B cell (primary cell): Measurements from ENCODE around the gene THEMIS2. TPM values are rescaled to one million over a fixed set of nuclear protein-coding genes. Genes with fewer than 3 reads are reported as not detected.

ENCODE experiments used
- ATAC-seq: fragments of 200-7000 bp; cut with Tn5 transposase; one replicate; pipeline ENCODE4 v1.10.0; 2021; ENCODE audit warnings: low read depth, mild to moderate bottlenecking, moderate number of reproducible peaks, moderate library complexity
- CTCF ChIA-PET: fragments of 350-600 bp; sonication (Branson Sonifier 250); formaldehyde crosslinking; loops from one replicate; lab custom pipeline; 2021; ENCODE audit warnings: antibody characterized with exemption, inconsistent platforms; lab: Charles Lee
- POLR2A ChIA-PET: fragments of 350-600 bp; sonication (Branson Sonifier 250); formaldehyde crosslinking; loops from one replicate; lab custom pipeline; 2021; ENCODE audit warnings: antibody characterized with exemption; lab: Charles Lee
- DNase-seq: peaks from one replicate; pipeline ENCODE4 v3.0.0; 2013
- H2AFZ ChIP-seq: 2 replicates; pipeline ENCODE4 v1.6.1; 2012; ENCODE audit warnings: mild to moderate bottlenecking, low read depth, low read length; ENCODE audit not compliant: insufficient read depth, poor library complexity, severe bottlenecking
- H3K27ac ChIP-seq, 2 donors: 1 replicate in 1 of 2; 2 replicates in 1 of 2; pipeline ENCODE4 v1.5.1; 2012 to 2013; ENCODE audit warnings: low read length in 2 of 2, mild to moderate bottlenecking in 2 of 2, moderate library complexity in 1 of 2
- H3K27me3 ChIP-seq, 4 experiments: fragments of 200-600 bp in 1 of 4; sonication (generic) in 1 of 4; replicated peaks in 1 of 4; 1 replicate in 2 of 4; 2 replicates in 2 of 4; pipeline versions ENCODE4 v1.6.1 to v1.7.0; 2013 to 2016; ENCODE audit warnings: low read length in 3 of 4, mild to moderate bottlenecking in 2 of 4, mixed read lengths in 1 of 4, moderate library complexity in 1 of 4; ENCODE audit not compliant: insufficient read depth in 4 of 4, control insufficient read depth in 3 of 4; ENCODE audit errors: control extremely low read depth in 1 of 4
- H3K36me3 ChIP-seq, 2 experiments: replicated peaks in 1 of 2; 1 replicate in 1 of 2; 2 replicates in 1 of 2; pipeline versions ENCODE4 v1.6.1 to v1.7.1; 2013; ENCODE audit warnings: low read length in 1 of 2; ENCODE audit not compliant: insufficient read depth in 2 of 2, control insufficient read depth in 1 of 2; ENCODE audit errors: control extremely low read depth in 1 of 2, extremely low read depth in 1 of 2
- H3K4me1 ChIP-seq, 2 donors: fragments of 200-600 bp in 1 of 2; sonication (generic) in 1 of 2; 1 replicate in 1 of 2; 2 replicates in 1 of 2; pipeline versions ENCODE4 v1.5.1 to v1.6.1; 2013 to 2017; ENCODE audit warnings: low read length in 2 of 2; ENCODE audit not compliant: control insufficient read depth in 2 of 2, insufficient read depth in 2 of 2
- H3K4me2 ChIP-seq: replicated peaks from 2 replicates; pipeline ENCODE3; 2012; ENCODE audit warnings: mild to moderate bottlenecking, low read depth, low read length; ENCODE audit not compliant: poor library complexity, severe bottlenecking
- H3K4me3 ChIP-seq, 5 experiments: fragments of 200-600 bp in 1 of 5; sonication (generic) in 1 of 5; 1 replicate in 3 of 5; 2 replicates in 2 of 5; pipeline versions ENCODE4 v1.5.1 to v1.7.0; 2011 to 2016; ENCODE audit warnings: low read length in 4 of 5, mild to moderate bottlenecking in 4 of 5, low read depth in 2 of 5, control low read depth in 1 of 5, moderate library complexity in 1 of 5; ENCODE audit not compliant: insufficient read depth in 1 of 5; ENCODE audit errors: control extremely low read depth in 1 of 5, extremely low read depth in 1 of 5
- H3K79me2 ChIP-seq: fragments of 200-600 bp; sonication (generic); one replicate; pipeline ENCODE4 v1.6.0; 2016; ENCODE audit warnings: low read length; ENCODE audit not compliant: control insufficient read depth, insufficient read depth
- H3K9ac ChIP-seq: fragments of 200-600 bp; sonication (generic); 2 replicates; pipeline ENCODE4 v1.6.1; 2017; ENCODE audit warnings: mild to moderate bottlenecking, low read length, moderate library complexity
- H3K9me3 ChIP-seq, 3 donors: one replicate each; pipeline versions ENCODE4 v1.6.1 to v1.7.1; 2013; ENCODE audit warnings: low read length in 2 of 3; ENCODE audit not compliant: control insufficient read depth in 2 of 3, insufficient read depth in 1 of 3; ENCODE audit errors: control extremely low read depth in 1 of 3
- H4K20me1 ChIP-seq: 2 replicates; pipeline ENCODE4 v1.6.0; 2012; ENCODE audit warnings: mild to moderate bottlenecking, low read length; ENCODE audit not compliant: insufficient read depth, control insufficient read depth, poor library complexity, severe bottlenecking
- H3K27ac Mint-ChIP-seq: one replicate; pipeline ENCODE4 v1.8.0; 2021; ENCODE audit warnings: mixed read lengths
- H3K27me3 Mint-ChIP-seq: one replicate; pipeline ENCODE4 v1.8.0; 2021; ENCODE audit warnings: mixed read lengths
- H3K4me1 Mint-ChIP-seq: one replicate; pipeline ENCODE4 v1.8.0; 2021; ENCODE audit warnings: mixed read lengths
- H3K4me3 Mint-ChIP-seq: one replicate; pipeline ENCODE4 v1.8.0; 2021; ENCODE audit warnings: mixed read lengths
- H3K9me3 Mint-ChIP-seq: one replicate; pipeline ENCODE4 v1.8.0; 2022; ENCODE audit warnings: mixed read lengths; ENCODE audit not compliant: insufficient read depth
- EZH2 ChIP-seq: IDR thresholded peaks from 2 replicates; pipeline ENCODE4 v1.6.1; 2012; ENCODE audit warnings: borderline replicate concordance, low read depth, mild to moderate bottlenecking, moderate library complexity, low read length; ENCODE audit not compliant: insufficient read depth, poor library complexity, severe bottlenecking
- WGBS: methylation state at CpG from one replicate; pipeline ENCODE4 v1.1.5; 2013; ENCODE audit warnings: missing lambda C conversion rate; ENCODE audit not compliant: insufficient coverage; 5-methylcytosine and 5-hydroxymethylcytosine counted together
- intact Hi-C: fragments of 100-400 bp; cut with micrococcal nuclease; formaldehyde crosslinking; loops from one replicate; pipeline ENCODE4 v1.10.0; 2022
- polyA plus RNA-seq: library from polyadenylated mRNA; depleted of rRNA; stranded (reverse); fragments of >200 nt; gene quantifications from 2 replicates; pipeline ENCODE4 v1.2.3, GENCODE V29; 2012
- total RNA-seq, 2 donors: library from RNA; stranded (reverse); fragments of 120-200 nt in 1 of 2; gene quantifications; 1 replicate in 1 of 2; 2 replicates in 1 of 2; pipeline versions ENCODE4 v1.2.3 to v1.2.4, GENCODE V29; 2013 to 2022
- TF ChIP-seq, protein P1 (sequence below): fragments of 200-600 bp; IDR thresholded peaks from one replicate; pipeline ENCODE4 v1.8.0; 2022; ENCODE audit warnings: antibody characterized with exemption, mild to moderate bottlenecking

The THEMIS2 gene
- total and polyA plus RNA-seq, 2 donors (not counting 1 experiment from before 2014, with no cell fraction given) = 72.0 to 230 TPM

DNA sequence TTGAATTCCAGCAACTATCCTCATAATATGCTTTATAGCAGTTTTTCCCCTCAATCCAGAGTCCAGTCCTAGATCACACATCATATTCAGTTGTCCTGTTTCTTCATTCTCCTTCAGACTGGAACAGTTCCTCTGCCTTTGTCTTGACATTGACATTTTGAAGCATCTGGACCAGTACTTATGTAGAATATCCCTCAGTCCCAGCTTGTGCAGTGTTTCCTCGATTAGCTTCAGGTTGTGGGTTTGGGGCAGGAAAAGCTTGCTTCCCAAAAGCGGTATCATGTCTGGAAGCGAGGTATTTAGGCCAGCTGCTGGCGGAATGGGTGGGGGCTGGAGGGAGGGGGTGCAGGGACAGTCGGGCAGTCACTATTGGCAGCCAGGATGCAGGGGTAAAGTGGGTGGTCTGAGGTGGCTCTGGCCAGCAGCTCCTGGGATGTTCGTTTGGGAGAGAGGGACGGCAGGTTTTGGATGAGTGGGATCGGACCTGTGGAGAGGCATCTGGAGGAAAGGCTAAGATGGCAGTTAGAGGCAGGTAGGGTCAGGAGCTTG, 6.5 kb downstream of the THEMIS2 start:
- H3K9me3 Mint-ChIP-seq = no peaks in the 10 kb centered on the region
- DNase-seq (no peak), ATAC-seq (no peak)
- no peaks in the 10 kb centered on the region for H3K27me3 Mint-ChIP-seq
- Histone ChIP-seq H3K4me1 (peaks cover 22 to 42% of the 10 kb centered on the region in 2 donors), H3K79me2 (peaks cover 36% of the 10 kb centered on the region), H3K4me3 (no peak overlapping the region), H3K27me3 (no peaks in the 10 kb centered on the region), H3K36me3 (peaks cover 4 to 58% of the 10 kb centered on the region in 2 experiments), H3K9ac (no peak overlapping the region), H3K9me3 (no peaks in the 10 kb centered on the region), H2AFZ (no peak overlapping the region), H3K27ac (no peak overlapping the region), H4K20me1 (no peaks in the 10 kb centered on the region), H3K4me2 (no peak overlapping the region)
- peaks cover 36% of the 10 kb centered on the region for H3K4me1 Mint-ChIP-seq
- no peak overlapping the region for H3K27ac Mint-ChIP-seq
- intact Hi-C loops = no loop called here
- H3K4me3 Mint-ChIP-seq = no peak overlapping the region
- WGBS = 77% methylated on average over 8 of the region's 8 CpGs
- TF ChIP-seq EZH2 = no peak
- CTCF ChIA-PET = interaction anchor here (1.2 kb wide), 1 partner anchor 11 kb away, joined by 3 read pairs; no protein-coding TSS in a partner anchor
- POLR2A ChIA-PET = no interaction called here

DNA sequence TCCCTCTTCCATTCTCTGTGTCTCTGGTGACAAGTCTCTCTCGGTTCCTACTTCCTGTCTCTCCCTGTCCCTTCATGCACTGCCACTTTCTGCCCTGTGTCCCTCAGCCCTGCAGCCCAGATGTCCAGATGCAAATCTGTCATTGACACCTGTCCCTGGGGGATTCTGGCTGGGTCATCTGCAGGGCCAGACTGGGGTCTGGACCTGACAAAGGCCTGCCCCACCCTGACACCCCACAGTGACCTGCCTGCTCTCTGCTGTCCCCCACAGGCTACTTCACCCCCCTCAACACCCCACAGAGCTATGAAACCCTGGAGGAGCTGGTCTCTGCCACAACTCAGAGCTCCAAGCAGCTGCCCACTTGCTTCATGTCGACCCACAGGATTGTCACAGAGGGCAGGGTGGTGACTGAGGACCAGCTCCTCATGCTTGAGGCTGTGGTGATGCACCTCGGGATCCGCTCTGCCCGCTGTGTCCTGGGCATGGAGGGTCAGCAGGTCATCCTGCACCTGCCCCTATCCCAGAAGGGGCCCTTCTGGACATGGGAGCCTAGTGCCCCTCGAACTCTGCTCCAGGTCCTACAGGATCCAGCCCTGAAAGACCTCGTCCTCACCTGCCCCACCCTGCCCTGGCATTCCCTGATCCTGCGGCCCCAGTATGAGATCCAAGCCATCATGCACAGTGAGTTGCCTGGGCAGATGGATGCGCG, 7.2 kb downstream of the THEMIS2 start:
- no peak overlapping the region for H3K9ac ChIP-seq
- H2AFZ ChIP-seq = no peak overlapping the region
- H3K27me3 ChIP-seq = no peaks in the 10 kb centered on the region
- H3K4me1 ChIP-seq = peaks cover 27 to 42% of the 10 kb centered on the region in 2 donors
- no peak for TF ChIP-seq EZH2
- TF ChIP-seq, protein P1, sequence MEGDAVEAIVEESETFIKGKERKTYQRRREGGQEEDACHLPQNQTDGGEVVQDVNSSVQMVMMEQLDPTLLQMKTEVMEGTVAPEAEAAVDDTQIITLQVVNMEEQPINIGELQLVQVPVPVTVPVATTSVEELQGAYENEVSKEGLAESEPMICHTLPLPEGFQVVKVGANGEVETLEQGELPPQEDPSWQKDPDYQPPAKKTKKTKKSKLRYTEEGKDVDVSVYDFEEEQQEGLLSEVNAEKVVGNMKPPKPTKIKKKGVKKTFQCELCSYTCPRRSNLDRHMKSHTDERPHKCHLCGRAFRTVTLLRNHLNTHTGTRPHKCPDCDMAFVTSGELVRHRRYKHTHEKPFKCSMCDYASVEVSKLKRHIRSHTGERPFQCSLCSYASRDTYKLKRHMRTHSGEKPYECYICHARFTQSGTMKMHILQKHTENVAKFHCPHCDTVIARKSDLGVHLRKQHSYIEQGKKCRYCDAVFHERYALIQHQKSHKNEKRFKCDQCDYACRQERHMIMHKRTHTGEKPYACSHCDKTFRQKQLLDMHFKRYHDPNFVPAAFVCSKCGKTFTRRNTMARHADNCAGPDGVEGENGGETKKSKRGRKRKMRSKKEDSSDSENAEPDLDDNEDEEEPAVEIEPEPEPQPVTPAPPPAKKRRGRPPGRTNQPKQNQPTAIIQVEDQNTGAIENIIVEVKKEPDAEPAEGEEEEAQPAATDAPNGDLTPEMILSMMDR = no peak
- ATAC-seq (no peak), DNase-seq (no peak)
- no peaks in the 10 kb centered on the region for H3K27me3 Mint-ChIP-seq
- H3K4me1 Mint-ChIP-seq = peaks cover 42% of the 10 kb centered on the region
- WGBS = 95% methylated on average over 7 of the region's 10 CpGs
- no peak overlapping the region for H3K27ac Mint-ChIP-seq
- H3K4me3 Mint-ChIP-seq = no peak overlapping the region
- CTCF ChIA-PET = interaction anchor here (1.2 to 1.4 kb wide), 2 partner anchors 10 to 22 kb away, joined by 3 to 4 read pairs; no protein-coding TSS in a partner anchor
- intact Hi-C loops = no loop called here
- H3K79me2 ChIP-seq = peaks cover 36% of the 10 kb centered on the region
- H3K4me2 ChIP-seq = no peak overlapping the region
- H3K36me3 ChIP-seq = peaks cover 4 to 58% of the 10 kb centered on the region in 2 experiments
- no peak overlapping the region for H3K4me3 ChIP-seq
- no peak overlapping the region for H3K27ac ChIP-seq
- H3K9me3 ChIP-seq = no peaks in the 10 kb centered on the region
- H4K20me1 ChIP-seq = no peaks in the 10 kb centered on the region
- no peaks in the 10 kb centered on the region for H3K9me3 Mint-ChIP-seq
- POLR2A ChIA-PET = interaction anchor here (1.1 kb wide), 1 partner anchor 9 kb away, joined by 3 read pairs; no protein-coding TSS in a partner anchor
